Fibroblast of lung (primary cell): ENCODE measurements around the gene CDC5L. TPM values are rescaled to one million over a fixed set of nuclear protein-coding genes. Genes with fewer than 3 reads are reported as not detected.

Source experiments
- DNase-seq, 2 donors: peaks; one replicate each; pipeline versions ENCODE4 v3.0.0 to v3.0.0-alpha.2; 2010; ENCODE audit warnings: low read depth in 2 of 2
- H2AFZ ChIP-seq: 2 replicates; pipeline ENCODE4 v1.5.1; 2012; ENCODE audit warnings: low read length, control low read depth, inconsistent platforms
- H3K27ac ChIP-seq: 2 replicates; pipeline ENCODE4 v1.5.1; 2011; ENCODE audit warnings: low read length, control low read depth; ENCODE audit not compliant: insufficient read depth
- H3K27me3 ChIP-seq: 2 replicates; pipeline ENCODE4 v1.5.1; 2011; ENCODE audit warnings: mild to moderate bottlenecking, low read length; ENCODE audit not compliant: control insufficient read depth, insufficient read depth
- H3K36me3 ChIP-seq: 2 replicates; pipeline ENCODE4 v1.5.1; 2011; ENCODE audit warnings: low read length; ENCODE audit not compliant: control insufficient read depth, insufficient read depth
- H3K4me1 ChIP-seq: 2 replicates; pipeline ENCODE4 v1.5.1; 2011; ENCODE audit warnings: low read length; ENCODE audit not compliant: control insufficient read depth, insufficient read depth; ENCODE audit errors: extremely low read depth
- H3K4me2 ChIP-seq: 2 replicates; pipeline ENCODE4 v1.5.1; 2011; ENCODE audit warnings: low read length, control low read depth; ENCODE audit not compliant: insufficient read depth; ENCODE audit errors: extremely low read depth
- H3K4me3 ChIP-seq, 4 experiments: fragments of 200-600 bp in 1 of 4; sonication (generic) in 1 of 4; replicated peaks in 1 of 4; 2 replicates each; pipeline ENCODE4 v1.5.1; 2011 to 2016; ENCODE audit warnings: low read length in 4 of 4, low read depth in 3 of 4, mild to moderate bottlenecking in 3 of 4, control low read depth in 2 of 4, inconsistent platforms in 1 of 4, mixed read lengths in 1 of 4; ENCODE audit not compliant: insufficient read depth in 1 of 4; ENCODE audit errors: control extremely low read depth in 1 of 4
- H3K79me2 ChIP-seq: 2 replicates; pipeline ENCODE4 v1.5.1; 2012; ENCODE audit warnings: mild to moderate bottlenecking, low read length, inconsistent platforms; ENCODE audit not compliant: control insufficient read depth, insufficient read depth
- H3K9ac ChIP-seq: 2 replicates; pipeline ENCODE4 v1.5.1; 2011; ENCODE audit warnings: mild to moderate bottlenecking, low read length, control low read depth; ENCODE audit not compliant: insufficient read depth
- H3K9me3 ChIP-seq: 2 replicates; pipeline ENCODE4 v1.5.1; 2012; ENCODE audit warnings: low read depth, low read length; ENCODE audit not compliant: control insufficient read depth, insufficient read depth
- H4K20me1 ChIP-seq: 2 replicates; pipeline ENCODE4 v1.5.1; 2011; ENCODE audit warnings: low read length; ENCODE audit not compliant: control insufficient read depth, insufficient read depth; ENCODE audit errors: extremely low read depth
- EZH2 ChIP-seq: IDR thresholded peaks from 2 replicates; pipeline ENCODE4 v1.5.1; 2012; ENCODE audit warnings: low read length, control low read depth, mild to moderate bottlenecking; ENCODE audit errors: missing control alignments
- polyA plus RNA-seq, 2 donors: library from polyadenylated mRNA; depleted of rRNA in 1 of 2; stranded (reverse) in 1 of 2; unstranded in 1 of 2; fragments of >200 nt; gene quantifications; 2 replicates each; pipeline ENCODE4 v1.2.1, GENCODE V29; 2011 to 2012; ENCODE audit warnings: missing spikeins in 1 of 2
- total RNA-seq: library from RNA; depleted of rRNA; stranded (reverse); fragments of >200 nt; gene quantifications from 2 replicates; pipeline ENCODE4 v1.2.1, GENCODE V29; 2014
- TF ChIP-seq, protein P1 (sequence below), 2 donors: IDR thresholded peaks in 1 of 2; conservative IDR thresholded peaks in 1 of 2; 1 replicate in 1 of 2; 2 replicates in 1 of 2; pipeline ENCODE4 v1.5.1; 2011 to 2012; ENCODE audit warnings: low read length in 2 of 2, control low read depth in 1 of 2, inconsistent platforms in 1 of 2, low read depth in 1 of 2, mild to moderate bottlenecking in 1 of 2

The CDC5L gene
- total and polyA plus RNA-seq, 2 donors (not counting 1 experiment from before 2014, with no cell fraction given), result 18.7 to 22.5 TPM

DNA sequence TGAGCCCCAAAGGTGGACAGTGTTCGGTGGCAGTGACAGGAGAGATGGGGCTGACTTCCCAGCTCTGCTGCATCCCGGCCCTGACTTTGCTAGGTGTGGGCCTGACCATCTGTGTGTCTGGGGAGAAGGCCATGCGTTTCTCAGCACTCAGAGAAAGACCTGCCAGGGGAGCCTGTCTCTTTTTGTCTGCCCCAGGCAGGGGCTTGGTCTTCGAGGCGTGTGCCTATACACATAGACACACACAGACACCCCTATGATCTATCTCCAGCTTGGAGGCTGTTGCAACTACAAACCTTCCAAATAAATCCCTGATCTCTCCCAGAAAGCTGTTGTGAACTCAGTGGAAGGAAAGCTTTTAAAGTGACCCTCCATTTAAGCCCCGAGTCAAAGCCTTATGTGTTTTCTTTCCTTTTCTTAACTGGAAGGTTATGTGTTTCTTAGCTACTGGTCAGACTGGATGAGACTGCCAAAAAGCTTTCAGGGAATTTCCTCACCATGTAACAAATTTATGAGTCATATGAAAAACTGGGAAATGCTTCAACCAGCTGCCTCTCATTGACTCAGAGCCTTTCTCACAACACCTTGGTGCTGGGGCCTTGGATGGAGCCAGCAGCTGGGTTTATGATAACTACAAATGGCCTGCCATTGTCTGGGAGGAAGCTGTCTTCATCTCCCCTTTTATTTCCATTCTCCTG is 102.6 kb downstream of the CDC5L start:
- H3K4me2 ChIP-seq, result peak overlapping the region; percentile 73
- H3K4me1 ChIP-seq, result peaks cover 11% of the 10 kb centered on the region
- no peaks in the 10 kb centered on the region for H3K36me3 ChIP-seq
- peak overlapping the region; percentile 78 for H3K27ac ChIP-seq
- H3K79me2 ChIP-seq, result no peaks in the 10 kb centered on the region
- TF ChIP-seq, protein P1, sequence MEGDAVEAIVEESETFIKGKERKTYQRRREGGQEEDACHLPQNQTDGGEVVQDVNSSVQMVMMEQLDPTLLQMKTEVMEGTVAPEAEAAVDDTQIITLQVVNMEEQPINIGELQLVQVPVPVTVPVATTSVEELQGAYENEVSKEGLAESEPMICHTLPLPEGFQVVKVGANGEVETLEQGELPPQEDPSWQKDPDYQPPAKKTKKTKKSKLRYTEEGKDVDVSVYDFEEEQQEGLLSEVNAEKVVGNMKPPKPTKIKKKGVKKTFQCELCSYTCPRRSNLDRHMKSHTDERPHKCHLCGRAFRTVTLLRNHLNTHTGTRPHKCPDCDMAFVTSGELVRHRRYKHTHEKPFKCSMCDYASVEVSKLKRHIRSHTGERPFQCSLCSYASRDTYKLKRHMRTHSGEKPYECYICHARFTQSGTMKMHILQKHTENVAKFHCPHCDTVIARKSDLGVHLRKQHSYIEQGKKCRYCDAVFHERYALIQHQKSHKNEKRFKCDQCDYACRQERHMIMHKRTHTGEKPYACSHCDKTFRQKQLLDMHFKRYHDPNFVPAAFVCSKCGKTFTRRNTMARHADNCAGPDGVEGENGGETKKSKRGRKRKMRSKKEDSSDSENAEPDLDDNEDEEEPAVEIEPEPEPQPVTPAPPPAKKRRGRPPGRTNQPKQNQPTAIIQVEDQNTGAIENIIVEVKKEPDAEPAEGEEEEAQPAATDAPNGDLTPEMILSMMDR (conservative IDR thresholded peaks at IDR 0.05 in 1 of 2, IDR thresholded peaks at IDR 0.05 in 1 of 2; ENCODE audit: low read depth in 1 of 2, low read length in 2 of 2), result no peak
- TF ChIP-seq EZH2, result no peak
- peak overlapping the region; percentile 56 for H2AFZ ChIP-seq
- peak overlapping the region; percentile 21 for H3K9ac ChIP-seq
- H4K20me1 ChIP-seq, result no peaks in the 10 kb centered on the region
- DNase-seq, result peak; percentile 98 to 99
- no peaks in the 10 kb centered on the region for H3K27me3 ChIP-seq
- no peaks in the 10 kb centered on the region for H3K9me3 ChIP-seq
- peak overlapping the region; percentile 19 to 31 (median 20) for H3K4me3 ChIP-seq

DNA sequence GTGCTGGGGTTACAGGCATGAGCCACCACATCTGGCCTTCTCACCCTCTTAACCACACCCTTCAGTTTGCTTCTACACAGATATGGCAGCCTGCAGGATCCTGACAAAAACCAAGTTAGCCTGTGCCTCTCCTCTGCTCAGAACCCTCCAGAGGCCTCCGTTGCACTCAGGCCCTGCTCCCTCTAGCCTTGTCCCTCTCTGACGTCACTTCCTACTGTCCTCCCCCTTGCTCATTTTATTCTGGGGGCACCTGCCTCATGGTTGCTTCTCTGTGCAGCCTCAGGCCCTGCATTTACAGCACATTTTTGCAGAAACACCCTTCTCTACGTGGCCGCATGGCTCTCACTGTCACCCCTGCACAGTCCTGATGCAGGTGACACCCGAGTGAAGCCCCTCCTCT is 105.6 kb downstream of the CDC5L start:
- Histone ChIP-seq H3K27ac (no peak overlapping the region), H3K4me3 (no peak overlapping the region), H3K9ac (no peak overlapping the region), H4K20me1 (no peaks in the 10 kb centered on the region), H2AFZ (no peak overlapping the region), H3K27me3 (peaks cover 5% of the 10 kb centered on the region), H3K36me3 (no peaks in the 10 kb centered on the region), H3K79me2 (no peaks in the 10 kb centered on the region), H3K4me2 (no peak overlapping the region), H3K4me1 (peaks cover 11% of the 10 kb centered on the region), H3K9me3 (no peaks in the 10 kb centered on the region)
- TF ChIP-seq, protein P1 (conservative IDR thresholded peaks at IDR 0.05 in 1 of 2, IDR thresholded peaks at IDR 0.05 in 1 of 2; ENCODE audit: low read depth in 1 of 2, low read length in 2 of 2), result no peak
- TF ChIP-seq EZH2, result no peak
- DNase-seq, result no peak

DNA sequence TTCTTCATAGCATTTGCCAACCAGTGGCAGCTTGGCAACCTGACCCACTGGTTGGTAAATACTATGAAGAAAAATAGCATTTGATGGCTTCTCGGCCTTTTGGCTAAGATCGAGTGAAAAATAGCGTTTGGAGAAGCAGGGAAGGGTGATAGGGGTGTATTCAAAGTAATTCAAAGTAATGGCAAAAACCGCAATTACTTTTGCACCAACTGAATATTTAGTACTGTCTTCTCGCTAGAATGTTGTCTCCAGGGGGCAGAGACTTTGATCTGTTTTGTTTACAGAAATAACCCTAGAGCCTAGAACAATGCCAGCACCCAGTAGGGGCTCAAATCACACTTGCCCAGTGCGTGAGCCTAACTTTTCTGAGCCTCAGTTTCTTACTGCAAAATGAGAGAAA is 106.1 kb downstream of the CDC5L start:
- Histone ChIP-seq H2AFZ (no peak overlapping the region), H3K4me2 (no peak overlapping the region), H3K27me3 (peaks cover 5% of the 10 kb centered on the region), H3K27ac (no peak overlapping the region), H3K4me1 (peaks cover 11% of the 10 kb centered on the region), H3K36me3 (no peaks in the 10 kb centered on the region), H3K9me3 (no peaks in the 10 kb centered on the region), H3K79me2 (no peaks in the 10 kb centered on the region), H3K4me3 (no peak overlapping the region), H4K20me1 (no peaks in the 10 kb centered on the region), H3K9ac (no peak overlapping the region)
- DNase-seq, result no peak
- TF ChIP-seq, protein P1 (conservative IDR thresholded peaks at IDR 0.05 in 1 of 2, IDR thresholded peaks at IDR 0.05 in 1 of 2; ENCODE audit: low read depth in 1 of 2, low read length in 2 of 2), result no peak
- TF ChIP-seq EZH2, result no peak
